Suprapubic skin (tissue), 4 donors: ENCODE measurements around the gene ZNF805. TPM values are rescaled to one million over a fixed set of nuclear protein-coding genes. Genes with fewer than 3 reads are reported as not detected.

ENCODE experiments used
- DNase-seq, 2 donors: peaks; one replicate each; pipeline ENCODE4 v3.0.0-alpha.2; 2019; ENCODE audit warnings: low spot score in 2 of 2
- H3K27ac ChIP-seq: fragments of 200-600 bp; sonication (generic); one replicate; pipeline ENCODE4 v1.5.1; 2019
- H3K27me3 ChIP-seq: fragments of 200-600 bp; sonication (generic); one replicate; pipeline ENCODE4 v1.5.1; 2019
- H3K36me3 ChIP-seq: fragments of 200-600 bp; sonication (generic); one replicate; pipeline ENCODE4 v1.5.1; 2019
- H3K4me1 ChIP-seq: fragments of 200-600 bp; sonication (generic); one replicate; pipeline ENCODE4 v1.5.1; 2019
- H3K4me3 ChIP-seq: fragments of 200-600 bp; sonication (generic); one replicate; pipeline ENCODE4 v1.5.1; 2019; ENCODE audit warnings: mild to moderate bottlenecking
- H3K9me3 ChIP-seq: fragments of 200-600 bp; sonication (generic); one replicate; pipeline ENCODE4 v1.5.1; 2019
- CTCF ChIP-seq, 2 donors: fragments of 200-600 bp in 1 of 2; fragments of 450-650 bp in 1 of 2; sonication (generic) in 1 of 2; IDR thresholded peaks; one replicate each; pipeline ENCODE4 v1.5.1; 2016 to 2019; ENCODE audit warnings: antibody characterized with exemption in 2 of 2, mild to moderate bottlenecking in 1 of 2, moderate library complexity in 1 of 2
- EP300 ChIP-seq: sonication (generic); formaldehyde crosslinking; IDR thresholded peaks from one replicate; pipeline ENCODE4 v1.6.1; 2017; ENCODE audit warnings: antibody characterized with exemption
- POLR2A ChIP-seq, 2 donors: fragments of 450-650 bp; IDR thresholded peaks; one replicate each; pipeline ENCODE4 v1.6.1; 2017; ENCODE audit warnings: antibody characterized with exemption in 2 of 2, mild to moderate bottlenecking in 2 of 2, moderate library complexity in 2 of 2
- POLR2AphosphoS5 ChIP-seq, 3 donors: sonication (generic); formaldehyde crosslinking; IDR thresholded peaks; one replicate each; pipeline ENCODE4 v1.6.1; 2017; ENCODE audit warnings: antibody characterized with exemption in 3 of 3
- WGBS: methylation state at CpG from one replicate; pipeline ENCODE4 v1.1.5; 2018; 5-methylcytosine and 5-hydroxymethylcytosine counted together
- total RNA-seq, 4 donors: library from RNA; depleted of rRNA; stranded (reverse); fragments of >200 nt; gene quantifications; one replicate each; pipeline ENCODE4 v1.1.0, GENCODE V29; 2016

ZNF805 gene
- total RNA-seq, 4 donors from 2014 or later: 18.0 to 24.6 (median 18.9) TPM

- Histone ChIP-seq H3K36me3 (peaks cover 9% of the 10 kb centered on the region), H3K4me3 (peak overlapping the region; percentile 95)
Measured at GRCh38 chr19:57239982-57240310, 486 bp upstream of the ZNF805 start.

GRCh38 chr19:57241176-57241575, 744 bp downstream of the ZNF805 start:
- no peak for TF ChIP-seq POLR2AphosphoS5 (IDR thresholded peaks at IDR 0.05)
- no peak for TF ChIP-seq EP300
- no peak for TF ChIP-seq CTCF (IDR thresholded peaks at IDR 0.05)
- TF ChIP-seq POLR2A (IDR thresholded peaks at IDR 0.05): no peak
- H3K9me3 ChIP-seq: no peaks in the 10 kb centered on the region
- H3K27me3 ChIP-seq: no peaks in the 10 kb centered on the region
- peaks cover 19% of the 10 kb centered on the region for H3K36me3 ChIP-seq
- H3K4me3 ChIP-seq: peak overlapping the region; percentile 95
- no peak for DNase-seq
- H3K27ac ChIP-seq: peak overlapping the region; percentile 93
- WGBS: 18% methylated on average over 7 of the region's 7 CpGs
- H3K4me1 ChIP-seq: peaks cover 17% of the 10 kb centered on the region

More at GRCh38 chr19:57239982-57240310, 486 bp upstream of the ZNF805 start:
- Histone ChIP-seq H3K9me3 (no peaks in the 10 kb centered on the region), H3K27me3 (no peaks in the 10 kb centered on the region), H3K4me1 (peaks cover 17% of the 10 kb centered on the region), H3K27ac (peak overlapping the region; percentile 93)
- no peak for TF ChIP-seq POLR2A (IDR thresholded peaks at IDR 0.05)
- DNase-seq: no peak
- WGBS: 37% methylated on average over 12 of the region's 12 CpGs

DNA sequence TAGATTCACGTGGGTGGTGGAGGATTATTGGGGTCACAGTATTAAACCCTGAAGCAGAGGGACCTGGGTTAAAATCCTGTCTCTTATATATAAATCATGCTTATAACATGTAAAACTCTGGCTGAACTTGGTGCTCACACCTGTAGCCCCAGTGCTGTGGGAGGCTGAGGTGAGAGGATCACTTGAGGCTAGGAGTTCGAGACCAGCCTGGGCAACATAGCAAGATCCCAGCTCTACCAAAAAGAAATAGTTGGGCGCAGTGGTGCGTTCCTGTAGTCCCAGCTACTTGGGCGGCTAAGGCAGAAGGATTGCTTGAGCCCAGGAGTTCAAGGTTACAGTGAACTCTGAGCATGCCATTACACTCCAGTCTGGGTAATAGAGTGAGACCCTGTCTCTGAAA, 2.4 kb downstream of the ZNF805 start:
- Histone ChIP-seq H3K27me3 (no peaks in the 10 kb centered on the region), H3K27ac (no peak overlapping the region), H3K4me3 (no peak overlapping the region), H3K9me3 (no peaks in the 10 kb centered on the region), H3K4me1 (peaks cover 17% of the 10 kb centered on the region), H3K36me3 (peaks cover 36% of the 10 kb centered on the region)
- TF ChIP-seq CTCF (IDR thresholded peaks at IDR 0.05) (no peak), POLR2AphosphoS5 (IDR thresholded peaks at IDR 0.05) (no peak), POLR2A (IDR thresholded peaks at IDR 0.05) (no peak), EP300 (no peak)
- 94% methylated on average over 5 of the region's 5 CpGs for WGBS
- no peak for DNase-seq

- 96% methylated on average over 5 of the region's 5 CpGs for WGBS
Measured at GRCh38 chr19:57244513-57244912, 4.1 kb downstream of the ZNF805 start.

GRCh38 chr19:57245066-57245465, 4.6 kb downstream of the ZNF805 start:
- Histone ChIP-seq H3K9me3 (no peaks in the 10 kb centered on the region), H3K4me1 (peaks cover 14% of the 10 kb centered on the region), H3K4me3 (no peak overlapping the region), H3K27me3 (no peaks in the 10 kb centered on the region), H3K36me3 (peaks cover 52% of the 10 kb centered on the region), H3K27ac (no peak overlapping the region)
- DNase-seq: no peak
- WGBS: 95% methylated on average over 5 of the region's 5 CpGs
- TF ChIP-seq EP300 (no peak), POLR2A (IDR thresholded peaks at IDR 0.05) (no peak), POLR2AphosphoS5 (IDR thresholded peaks at IDR 0.05) (no peak), CTCF (IDR thresholded peaks at IDR 0.05) (no peak)

More at GRCh38 chr19:57244513-57244912, 4.1 kb downstream of the ZNF805 start:
- TF ChIP-seq POLR2AphosphoS5 (IDR thresholded peaks at IDR 0.05): no peak
- TF ChIP-seq EP300: no peak
- TF ChIP-seq CTCF (IDR thresholded peaks at IDR 0.05): no peak
- TF ChIP-seq POLR2A (IDR thresholded peaks at IDR 0.05): no peak
- Histone ChIP-seq H3K36me3 (peaks cover 49% of the 10 kb centered on the region), H3K4me3 (no peak overlapping the region), H3K4me1 (peaks cover 17% of the 10 kb centered on the region), H3K27ac (no peak overlapping the region), H3K9me3 (no peaks in the 10 kb centered on the region), H3K27me3 (no peaks in the 10 kb centered on the region)
- no peak for DNase-seq

DNA sequence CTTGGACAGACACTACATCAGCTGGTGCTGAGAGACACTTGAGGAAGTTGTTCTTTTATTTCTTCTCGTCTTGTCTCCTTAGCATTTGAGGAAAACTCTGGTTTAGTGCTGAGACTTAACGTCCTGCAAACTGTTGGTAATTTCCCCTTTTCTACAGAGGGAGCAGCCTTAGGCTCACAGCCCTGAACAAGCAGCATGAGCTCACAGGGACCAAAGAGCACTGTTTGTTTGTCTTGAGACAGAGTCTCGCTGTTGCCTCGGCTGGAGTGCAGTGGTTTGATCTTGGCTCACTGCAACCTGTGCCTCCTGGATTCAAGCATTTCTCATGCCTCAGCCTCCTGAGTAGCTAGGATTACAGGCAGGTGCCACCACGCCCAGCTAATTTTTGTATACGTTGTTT, 5.5 kb downstream of the ZNF805 start:
- Histone ChIP-seq H3K4me1 (peaks cover 13% of the 10 kb centered on the region), H3K9me3 (no peaks in the 10 kb centered on the region), H3K27me3 (no peaks in the 10 kb centered on the region), H3K36me3 (peaks cover 61% of the 10 kb centered on the region), H3K27ac (no peak overlapping the region), H3K4me3 (no peak overlapping the region)
- DNase-seq: no peak
- TF ChIP-seq POLR2AphosphoS5 (IDR thresholded peaks at IDR 0.05) (no peak), POLR2A (IDR thresholded peaks at IDR 0.05) (no peak)
- 74% methylated on average over 6 of the region's 6 CpGs for WGBS
